Mesenchymal stem cell (in vitro differentiated cells and primary cell): ENCODE results near the gene ATG7.
"Not testable (repeated sequence)": the region's sequence is repeated elsewhere in the genome, so short reads cannot be mapped to it uniquely, and the experiment has no call there.

Experiments used
- DNase-seq: peaks from one replicate; pipeline ENCODE4 v3.0.0-alpha.2; 2013
- H2AFZ ChIP-seq: one replicate; pipeline ENCODE4 v1.6.1; 2013; ENCODE audit warnings: low read depth, mild to moderate bottlenecking, control low read depth, inconsistent platforms, low read length, moderate library complexity
- H2AK5ac ChIP-seq: 2 replicates; pipeline ENCODE4 v1.6.1; 2013; ENCODE audit warnings: low read length, moderate library complexity, mild to moderate bottlenecking, inconsistent platforms; ENCODE audit not compliant: severe bottlenecking
- H2BK120ac ChIP-seq: one replicate; pipeline ENCODE4 v1.6.1; 2013; ENCODE audit warnings: low read depth, mild to moderate bottlenecking, inconsistent platforms, low read length, moderate library complexity
- H2BK12ac ChIP-seq, 2 experiments: one replicate each; pipeline ENCODE4 v1.6.1; 2013; ENCODE audit warnings: inconsistent platforms in 2 of 2, low read length in 2 of 2, mild to moderate bottlenecking in 2 of 2, moderate library complexity in 2 of 2, control low read depth in 1 of 2
- H2BK15ac ChIP-seq: one replicate; pipeline ENCODE4 v1.6.1; 2013; ENCODE audit warnings: mild to moderate bottlenecking, low read depth, inconsistent platforms; ENCODE audit not compliant: poor library complexity, severe bottlenecking
- H2BK5ac ChIP-seq: 2 replicates; pipeline ENCODE4 v1.6.1; 2013; ENCODE audit warnings: low read depth, mild to moderate bottlenecking, low read length, control low read depth, inconsistent platforms; ENCODE audit not compliant: poor library complexity, severe bottlenecking
- H3K14ac ChIP-seq, 2 experiments: one replicate each; pipeline ENCODE4 v1.6.1; 2013; ENCODE audit warnings: inconsistent platforms in 2 of 2, low read length in 2 of 2, control low read depth in 1 of 2, mild to moderate bottlenecking in 1 of 2, moderate library complexity in 1 of 2
- H3K18ac ChIP-seq, 2 experiments: one replicate each; pipeline ENCODE4 v1.6.1; 2013; ENCODE audit warnings: inconsistent platforms in 2 of 2, low read length in 2 of 2, control low read depth in 1 of 2, low read depth in 1 of 2, mild to moderate bottlenecking in 1 of 2
- H3K23ac ChIP-seq, 2 experiments: one replicate each; pipeline ENCODE4 v1.6.1; 2013; ENCODE audit warnings: inconsistent platforms in 2 of 2, low read length in 2 of 2, mild to moderate bottlenecking in 2 of 2, moderate library complexity in 2 of 2, control low read depth in 1 of 2
- H3K27ac ChIP-seq: 2 replicates; pipeline ENCODE4 v1.5.1; 2013; ENCODE audit warnings: mild to moderate bottlenecking, moderate library complexity, low read length, control low read depth, inconsistent platforms; ENCODE audit not compliant: poor library complexity, severe bottlenecking
- H3K27me3 ChIP-seq, 2 experiments: 2 replicates each; pipeline versions ENCODE4 v1.6.1 to v1.7.0; 2013; ENCODE audit warnings: low read length in 2 of 2, mild to moderate bottlenecking in 2 of 2, moderate library complexity in 2 of 2, control low read depth in 1 of 2, inconsistent platforms in 1 of 2; ENCODE audit not compliant: control insufficient read depth in 1 of 2, insufficient read depth in 1 of 2
- H3K36me3 ChIP-seq, 2 experiments: 2 replicates each; pipeline versions ENCODE4 v1.6.1 to v1.7.0; 2013; ENCODE audit warnings: low read length in 2 of 2, control low read depth in 1 of 2, inconsistent platforms in 1 of 2, low read depth in 1 of 2, mild to moderate bottlenecking in 1 of 2; ENCODE audit not compliant: insufficient read depth in 2 of 2, control insufficient read depth in 1 of 2
- H3K4ac ChIP-seq, 2 experiments: one replicate each; pipeline ENCODE4 v1.6.1; 2013; ENCODE audit warnings: inconsistent platforms in 2 of 2, low read length in 2 of 2, mild to moderate bottlenecking in 2 of 2, moderate library complexity in 2 of 2, control low read depth in 1 of 2, low read depth in 1 of 2
- H3K4me1 ChIP-seq: 2 replicates; pipeline ENCODE4 v1.6.1; 2013; ENCODE audit warnings: low read depth, low read length, control low read depth; ENCODE audit not compliant: control insufficient read depth, insufficient read depth
- H3K4me2 ChIP-seq: 2 replicates; pipeline ENCODE4 v1.6.1; 2013; ENCODE audit warnings: low read length, mild to moderate bottlenecking, inconsistent platforms; ENCODE audit not compliant: poor library complexity, severe bottlenecking
- H3K4me3 ChIP-seq, 2 experiments: 2 replicates each; pipeline versions ENCODE4 v1.5.1 to v1.7.0; 2013; ENCODE audit warnings: low read length in 2 of 2, mild to moderate bottlenecking in 2 of 2, control low read depth in 1 of 2, low read depth in 1 of 2; ENCODE audit not compliant: insufficient read depth in 1 of 2
- H3K79me1 ChIP-seq: replicated peaks from 2 replicates; pipeline ENCODE4 v1.6.1; 2013; ENCODE audit warnings: mild to moderate bottlenecking, control low read depth, low read length, inconsistent platforms; ENCODE audit not compliant: poor library complexity, severe bottlenecking
- H3K9ac ChIP-seq: 2 replicates; pipeline ENCODE4 v1.7.0; 2013; ENCODE audit warnings: mild to moderate bottlenecking, low read length, moderate library complexity
- H3K9me3 ChIP-seq: 2 replicates; pipeline ENCODE4 v1.7.0; 2013; ENCODE audit warnings: mild to moderate bottlenecking, low read length; ENCODE audit not compliant: control insufficient read depth
- H4K8ac ChIP-seq: one replicate; pipeline ENCODE4 v1.6.1; 2013; ENCODE audit warnings: inconsistent platforms, mild to moderate bottlenecking, low read length, moderate library complexity
- H4K91ac ChIP-seq: one replicate; pipeline ENCODE4 v1.6.1; 2013; ENCODE audit warnings: mild to moderate bottlenecking, low read length, inconsistent platforms
- WGBS: methylation state at CpG from one replicate; pipeline ENCODE4 v1.1.7; 2013; ENCODE audit warnings: mixed read lengths; 5-methylcytosine and 5-hydroxymethylcytosine counted together

ATG7 gene

DNA sequence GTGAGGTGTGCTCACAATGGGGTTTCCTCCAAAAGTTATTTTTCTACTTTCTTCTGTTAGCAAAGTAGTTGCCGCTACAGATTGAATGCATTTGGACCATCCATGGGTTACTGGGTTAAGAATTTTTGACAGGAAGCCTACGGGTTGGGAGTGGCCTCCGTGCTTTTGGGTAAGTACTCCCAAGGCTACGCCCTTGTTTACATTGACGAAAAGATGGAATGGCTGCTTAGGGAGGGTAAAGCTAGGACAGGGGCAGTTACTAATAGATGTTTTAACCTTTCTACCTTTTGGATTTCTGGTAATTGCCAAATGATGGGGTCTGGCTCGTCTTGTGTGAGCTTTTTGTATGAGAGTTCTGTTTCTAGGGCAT, 20.4 kb upstream of the ATG7 start:
- H2BK15ac ChIP-seq, result no peak overlapping the region
- no peak overlapping the region for H2AFZ ChIP-seq
- no peak overlapping the region for H3K18ac ChIP-seq
- H3K4me3 ChIP-seq, result no peak overlapping the region
- H3K27me3 ChIP-seq, result no peaks in the 10 kb centered on the region
- no peak overlapping the region for H2BK120ac ChIP-seq
- no peak overlapping the region for H4K91ac ChIP-seq
- H4K8ac ChIP-seq, result no peak overlapping the region
- 85% methylated on average over 6 of the region's 6 CpGs for WGBS
- peaks cover 20% of the 10 kb centered on the region for H3K79me1 ChIP-seq
- H3K23ac ChIP-seq, result no peak overlapping the region
- no peak for DNase-seq
- H3K9me3 ChIP-seq, result no peaks in the 10 kb centered on the region
- no peak overlapping the region for H3K4ac ChIP-seq
- no peak overlapping the region for H3K27ac ChIP-seq
- no peak overlapping the region for H3K14ac ChIP-seq
- peaks cover 2% of the 10 kb centered on the region for H3K4me1 ChIP-seq
- no peak overlapping the region for H2BK12ac ChIP-seq
- H3K9ac ChIP-seq, result no peak overlapping the region
- no peak overlapping the region for H2AK5ac ChIP-seq
- H2BK5ac ChIP-seq, result no peak overlapping the region
- H3K4me2 ChIP-seq, result no peak overlapping the region
- peaks cover 9 to 16% of the 10 kb centered on the region in 2 experiments for H3K36me3 ChIP-seq

GRCh38 chr3:11254876-11255275, 17.3 kb upstream of the ATG7 start:
- H3K14ac ChIP-seq, result no peak overlapping the region
- H2BK5ac ChIP-seq, result no peak overlapping the region
- H3K27ac ChIP-seq, result no peak overlapping the region
- no peaks in the 10 kb centered on the region for H3K9me3 ChIP-seq
- H3K4me2 ChIP-seq, result no peak overlapping the region
- H3K36me3 ChIP-seq, result peaks cover 20 to 27% of the 10 kb centered on the region in 2 experiments
- no peak overlapping the region for H2BK120ac ChIP-seq
- H3K9ac ChIP-seq, result no peak overlapping the region
- H2BK15ac ChIP-seq, result no peak overlapping the region
- no peak overlapping the region for H3K18ac ChIP-seq
- no peaks in the 10 kb centered on the region for H3K4me1 ChIP-seq
- no peak overlapping the region for H4K91ac ChIP-seq
- no peak overlapping the region for H3K4me3 ChIP-seq
- no peak overlapping the region for H2AK5ac ChIP-seq
- H2AFZ ChIP-seq, result no peak overlapping the region
- H3K27me3 ChIP-seq, result no peaks in the 10 kb centered on the region
- H3K23ac ChIP-seq, result no peak overlapping the region
- peaks cover 20% of the 10 kb centered on the region for H3K79me1 ChIP-seq
- no peak for DNase-seq
- WGBS, result 91% methylated on average over 4 of the region's 6 CpGs
- H3K4ac ChIP-seq, result no peak overlapping the region
- no peak overlapping the region for H4K8ac ChIP-seq
- H2BK12ac ChIP-seq, result no peak overlapping the region

DNA sequence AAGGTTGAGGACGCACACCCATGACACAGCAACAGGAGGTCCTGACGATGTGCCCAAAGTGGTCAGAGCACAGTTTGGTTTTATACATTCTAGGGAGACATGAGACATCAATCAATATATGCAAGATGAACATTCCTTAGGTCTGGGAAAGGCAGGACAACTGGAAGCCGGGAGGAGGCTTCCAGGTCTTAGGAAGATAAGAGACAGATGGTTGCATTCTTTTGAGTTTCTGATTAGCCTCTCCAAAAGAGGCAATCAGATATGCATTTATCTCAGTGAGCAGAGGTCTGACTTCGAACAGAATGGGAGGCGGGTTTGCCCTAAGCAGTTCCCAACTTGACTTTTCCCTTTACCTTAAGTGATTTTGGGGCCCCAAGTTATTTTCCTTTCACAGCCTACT, 16.7 kb upstream of the ATG7 start:
- not testable (repeated sequence) for H3K4ac ChIP-seq, H2AK5ac ChIP-seq, H3K23ac ChIP-seq, H2BK5ac ChIP-seq, H3K9me3 ChIP-seq, H2BK12ac ChIP-seq, H2AFZ ChIP-seq, H3K4me1 ChIP-seq, H3K18ac ChIP-seq, H3K4me3 ChIP-seq, H2BK15ac ChIP-seq, H2BK120ac ChIP-seq, H3K27me3 ChIP-seq, H4K8ac ChIP-seq, H3K9ac ChIP-seq, H3K27ac ChIP-seq, H4K91ac ChIP-seq, H3K4me2 ChIP-seq, H3K14ac ChIP-seq, DNase-seq
- WGBS, result 85% methylated on average over 5 of the region's 5 CpGs
- H3K79me1 ChIP-seq, result peaks cover 21% of the 10 kb centered on the region
- peaks cover 26 to 34% of the 10 kb centered on the region in 2 experiments for H3K36me3 ChIP-seq

- no peak overlapping the region for H3K4me3 ChIP-seq
- no peaks in the 10 kb centered on the region for H3K4me1 ChIP-seq
- H3K9ac ChIP-seq, result no peak overlapping the region
- H3K9me3 ChIP-seq, result no peaks in the 10 kb centered on the region
- no peak overlapping the region for H2BK15ac ChIP-seq
- no peak overlapping the region for H2BK12ac ChIP-seq
- no peak for DNase-seq
- H4K91ac ChIP-seq, result no peak overlapping the region
- H3K79me1 ChIP-seq, result peaks cover 12% of the 10 kb centered on the region
- no peak overlapping the region for H4K8ac ChIP-seq
- H3K18ac ChIP-seq, result no peak overlapping the region
- no peak overlapping the region for H2BK5ac ChIP-seq
- H3K36me3 ChIP-seq, result peaks cover 28 to 57% of the 10 kb centered on the region in 2 experiments
- H2AFZ ChIP-seq, result no peak overlapping the region
- WGBS, result 95% methylated on average over 11 of the region's 11 CpGs
- no peak overlapping the region for H3K14ac ChIP-seq
- no peak overlapping the region for H3K27ac ChIP-seq
- no peak overlapping the region for H3K4me2 ChIP-seq
- H2AK5ac ChIP-seq, result no peak overlapping the region
- no peak overlapping the region for H2BK120ac ChIP-seq
- H3K23ac ChIP-seq, result no peak overlapping the region
- no peaks in the 10 kb centered on the region for H3K27me3 ChIP-seq
- no peak overlapping the region for H3K4ac ChIP-seq
Measured at GRCh38 chr3:11258958-11259357, 13.2 kb upstream of the ATG7 start.
